ENCODE data around the gene SEMA4A. TPM values are rescaled to one million over a fixed set of nuclear protein-coding genes. Genes with fewer than 3 reads are reported as not detected.

Gene SEMA4A
- total and polyA plus RNA-seq, 8 donors: 2.6 to 7.0 (median 4.7) TPM

GRCh38 chr1:156195853-156196252 lies 42.5 kb downstream of the SEMA4A start:
- Histone ChIP-seq H3K4me1 (peaks cover 5 to 11% (median 7%) of the 10 kb centered on the region in 3 donors), H3K27ac (no peak overlapping the region), H3K9me3 (no peaks in the 10 kb centered on the region), H3K36me3 (no peaks in the 10 kb centered on the region), H3K4me3 (no peak overlapping the region), H3K27me3 (no peaks in the 10 kb centered on the region)
- FAIRE-seq (no peak), ATAC-seq (no peak), DNase-seq (no peak)
- TF ChIP-seq CTCF (IDR thresholded peaks at IDR 0.05): no peak
- intact Hi-C loops (cut with DNase I): no loop called here
- WGBS, 2 donors: 59 to 63% methylated on average over 4 of the region's 4 CpGs

GRCh38 chr1:156196445-156196844 lies 43.1 kb downstream of the SEMA4A start:
- H3K4me3 ChIP-seq: no peak overlapping the region
- no peak overlapping the region for H3K27ac ChIP-seq
- no peak for DNase-seq
- intact Hi-C loops (cut with DNase I): no loop called here
- H3K36me3 ChIP-seq: no peaks in the 10 kb centered on the region
- ATAC-seq: no peak
- H3K4me1 ChIP-seq: peaks cover 5 to 11% (median 7%) of the 10 kb centered on the region in 3 donors
- no peaks in the 10 kb centered on the region for H3K27me3 ChIP-seq
- WGBS, 2 donors: 50 to 60% methylated on average over 2 of the region's 2 CpGs
- no peak for TF ChIP-seq CTCF (IDR thresholded peaks at IDR 0.05)
- no peak for FAIRE-seq
- H3K9me3 ChIP-seq: no peaks in the 10 kb centered on the region

- no peaks in the 10 kb centered on the region for H3K9me3 ChIP-seq
- FAIRE-seq (no peak), ATAC-seq (no peak), DNase-seq (no peak)
- H3K27ac ChIP-seq: no peak overlapping the region
- no peak for TF ChIP-seq CTCF (IDR thresholded peaks at IDR 0.05)
- H3K4me3 ChIP-seq: no peak overlapping the region
- intact Hi-C loops (cut with DNase I): no loop called here
- H3K36me3 ChIP-seq: no peaks in the 10 kb centered on the region
- 64 to 68% methylated on average over 5 of the region's 5 CpGs for WGBS, 2 donors
- no peaks in the 10 kb centered on the region for H3K27me3 ChIP-seq
- peaks cover 5 to 11% (median 7%) of the 10 kb centered on the region in 3 donors for H3K4me1 ChIP-seq
These were observed 45.5 kb downstream of the SEMA4A start for GRCh38 chr1:156198831-156199349.

GRCh38 chr1:156200044-156200443 lies 46.7 kb downstream of the SEMA4A start:
- TF ChIP-seq CTCF (IDR thresholded peaks at IDR 0.05): no peak
- Histone ChIP-seq H3K36me3 (no peaks in the 10 kb centered on the region), H3K4me3 (no peak overlapping the region), H3K27me3 (no peaks in the 10 kb centered on the region), H3K9me3 (no peaks in the 10 kb centered on the region), H3K4me1 (peaks cover 0 to 5% (median 0%) of the 10 kb centered on the region in 3 donors), H3K27ac (no peak overlapping the region)
- FAIRE-seq (no peak), DNase-seq (no peak), ATAC-seq (no peak)
- WGBS, 2 donors: 89 to 90% methylated on average over 8 of the region's 8 CpGs
- intact Hi-C loops (cut with DNase I): loop anchor here in 1 of 3 donors (10.0 kb wide), 1 partner anchor 45 kb away; the partner anchor contains the start of gene SEMA4A

GRCh38 chr1:156203331-156203730 lies 49.9 kb downstream of the SEMA4A start:
- intact Hi-C loops (cut with DNase I): loop anchor here in 1 of 3 donors (10.0 kb wide), 1 partner anchor 49 kb away; the partner anchor contains the start of gene SEMA4A
- Histone ChIP-seq H3K4me1 (no peaks in the 10 kb centered on the region), H3K9me3 (no peaks in the 10 kb centered on the region), H3K27ac (no peak overlapping the region), H3K36me3 (peaks cover 0 to 6% (median 0%) of the 10 kb centered on the region in 3 donors), H3K4me3 (no peak overlapping the region), H3K27me3 (no peaks in the 10 kb centered on the region)
- ATAC-seq (no peak), DNase-seq (no peak), FAIRE-seq (no peak)
- no peak for TF ChIP-seq CTCF (IDR thresholded peaks at IDR 0.05)
